GM18505 (cell line): ENCODE measurements around the gene CRIP1.

ENCODE experiments used
- ATAC-seq: cut with Tn5 transposase; IDR thresholded peaks from one replicate; pipeline ENCODE4 v1.9.1; 2021; ENCODE audit not compliant: unreplicated experiment
- POLR2A ChIP-seq: IDR thresholded peaks from 4 replicates; pipeline ENCODE4 v1.6.1; 2011; ENCODE audit warnings: borderline replicate concordance; ENCODE audit not compliant: insufficient read depth, insufficient read length; ENCODE audit errors: extremely low read depth

The CRIP1 gene

GRCh38 chr14:105476097-105476830 is 10.4 kb upstream of the CRIP1 start:
- no peak for TF ChIP-seq POLR2A
- ATAC-seq: no peak

- no peak for ATAC-seq
- no peak for TF ChIP-seq POLR2A
These were observed 9.6 kb upstream of the CRIP1 start for GRCh38 chr14:105476831-105477659.

- no peak for ATAC-seq
- no peak for TF ChIP-seq POLR2A
These were observed 8.9 kb upstream of the CRIP1 start for GRCh38 chr14:105477660-105478397.

- TF ChIP-seq POLR2A: no peak
These were observed 8.1 kb upstream of the CRIP1 start for GRCh38 chr14:105478398-105479251.

GRCh38 chr14:105479431-105480158 is 7.1 kb upstream of the CRIP1 start:
- no peak for TF ChIP-seq POLR2A
- no peak for ATAC-seq

More at GRCh38 chr14:105478398-105479251, 8.1 kb upstream of the CRIP1 start:
- ATAC-seq: no peak

GRCh38 chr14:105480199-105480746 is 6.4 kb upstream of the CRIP1 start:
- ATAC-seq: no peak
- no peak for TF ChIP-seq POLR2A

- peak; percentile 61 for ATAC-seq
- TF ChIP-seq POLR2A: no peak
These were observed 5.6 kb upstream of the CRIP1 start for GRCh38 chr14:105480807-105481801.

- TF ChIP-seq POLR2A: no peak
- ATAC-seq: peak; percentile 37
These were observed 4.7 kb upstream of the CRIP1 start for GRCh38 chr14:105481886-105482457.

GRCh38 chr14:105482486-105483110 is 4.1 kb upstream of the CRIP1 start:
- ATAC-seq: no peak
- TF ChIP-seq POLR2A: no peak

- no peak for TF ChIP-seq POLR2A
- ATAC-seq: no peak
These were observed 3.2 kb upstream of the CRIP1 start for GRCh38 chr14:105483300-105484068.
